H9 (cell line): Measurements from ENCODE around the gene NUDT22. TPM values are rescaled to one million over a fixed set of nuclear protein-coding genes. Genes with fewer than 3 reads are reported as not detected.

Experiments
- DNase-seq: peaks from one replicate; pipeline ENCODE4 v3.0.0-alpha.2; 2017
- H2AFZ ChIP-seq: one replicate; pipeline ENCODE4 v1.6.1; 2013; ENCODE audit warnings: mild to moderate bottlenecking, low read length, control low read depth, moderate library complexity
- H2AK5ac ChIP-seq: 2 replicates; pipeline ENCODE4 v1.6.1; 2013; ENCODE audit warnings: low read length, control low read depth, mixed read lengths; ENCODE audit not compliant: insufficient read length
- H2BK120ac ChIP-seq: one replicate; pipeline ENCODE4 v1.6.1; 2013; ENCODE audit warnings: low read depth, mild to moderate bottlenecking, low read length, control low read depth, inconsistent platforms; ENCODE audit not compliant: poor library complexity, severe bottlenecking
- H2BK12ac ChIP-seq: 2 replicates; pipeline ENCODE4 v1.6.1; 2013; ENCODE audit warnings: low read length, control low read depth, mixed read lengths, low read depth; ENCODE audit not compliant: insufficient read length
- H2BK15ac ChIP-seq: 2 replicates; pipeline ENCODE4 v1.6.1; 2013; ENCODE audit warnings: low read depth, low read length, control low read depth
- H2BK20ac ChIP-seq: one replicate; pipeline ENCODE4 v1.6.1; 2013; ENCODE audit warnings: low read depth, mild to moderate bottlenecking, low read length, control low read depth, inconsistent platforms; ENCODE audit not compliant: poor library complexity, severe bottlenecking
- H2BK5ac ChIP-seq: 2 replicates; pipeline ENCODE4 v1.6.1; 2013; ENCODE audit warnings: low read length, control low read depth, mixed read lengths; ENCODE audit not compliant: insufficient read length
- H3K14ac ChIP-seq: 2 replicates; pipeline ENCODE4 v1.6.1; 2013; ENCODE audit warnings: low read length, control low read depth; ENCODE audit not compliant: insufficient read depth
- H3K18ac ChIP-seq: 2 replicates; pipeline ENCODE4 v1.6.1; 2013; ENCODE audit warnings: low read depth, mild to moderate bottlenecking, mixed read lengths, low read length, control low read depth; ENCODE audit not compliant: insufficient read length
- H3K23ac ChIP-seq: 2 replicates; pipeline ENCODE4 v1.6.1; 2013; ENCODE audit warnings: low read length, control low read depth, mixed read lengths, low read depth; ENCODE audit not compliant: insufficient read length
- H3K23me2 ChIP-seq: 2 replicates; pipeline ENCODE4 v1.6.1; 2013; ENCODE audit warnings: low read depth, mild to moderate bottlenecking, mixed read lengths, low read length, control low read depth; ENCODE audit not compliant: insufficient read length, poor library complexity, severe bottlenecking
- H3K27ac ChIP-seq: 2 replicates; pipeline ENCODE4 v1.5.1; 2013; ENCODE audit warnings: low read length, control low read depth, mixed read lengths, low read depth; ENCODE audit not compliant: insufficient read length
- H3K27me3 ChIP-seq: 2 replicates; pipeline ENCODE4 v1.6.1; 2013; ENCODE audit warnings: low read length, control low read depth, inconsistent platforms; ENCODE audit not compliant: insufficient read depth
- H3K4ac ChIP-seq: 2 replicates; pipeline ENCODE4 v1.6.1; 2013; ENCODE audit warnings: low read depth, mild to moderate bottlenecking, control low read depth, inconsistent platforms, low read length, moderate library complexity
- H3K4me1 ChIP-seq: 2 replicates; pipeline ENCODE4 v1.6.1; 2013; ENCODE audit warnings: low read length, control low read depth, inconsistent platforms; ENCODE audit not compliant: insufficient read depth
- H3K4me2 ChIP-seq: 2 replicates; pipeline ENCODE4 v1.6.1; 2013; ENCODE audit warnings: low read length, control low read depth, mixed read lengths; ENCODE audit not compliant: insufficient read length, insufficient read depth
- H3K56ac ChIP-seq: 2 replicates; pipeline ENCODE4 v1.6.1; 2013; ENCODE audit warnings: low read depth, mild to moderate bottlenecking, mixed read lengths, low read length, control low read depth; ENCODE audit not compliant: insufficient read length
- H3K79me1 ChIP-seq: 2 replicates; pipeline ENCODE4 v1.6.1; 2013; ENCODE audit warnings: low read depth, mild to moderate bottlenecking, moderate library complexity, low read length, control low read depth, inconsistent platforms; ENCODE audit not compliant: insufficient read depth, poor library complexity, severe bottlenecking
- H3K79me2 ChIP-seq: 2 replicates; pipeline ENCODE4 v1.6.1; 2013; ENCODE audit warnings: low read length, control low read depth, inconsistent platforms; ENCODE audit not compliant: insufficient read depth
- H3K9ac ChIP-seq: 2 replicates; pipeline ENCODE4 v1.6.1; 2013; ENCODE audit warnings: low read length, control low read depth, mixed read lengths; ENCODE audit not compliant: insufficient read length; ENCODE audit errors: extremely low read depth
- H3K9me3 ChIP-seq: one replicate; pipeline ENCODE4 v1.6.1; 2013; ENCODE audit warnings: low read depth, low read length, inconsistent platforms; ENCODE audit not compliant: control insufficient read depth
- H3T11ph ChIP-seq: one replicate; pipeline ENCODE4 v1.6.1; 2013; ENCODE audit warnings: mild to moderate bottlenecking, low read length, control low read depth, inconsistent platforms
- H4K20me1 ChIP-seq: one replicate; pipeline ENCODE4 v1.6.1; 2013; ENCODE audit not compliant: control insufficient read depth, insufficient read length, insufficient read depth
- H4K5ac ChIP-seq: 2 replicates; pipeline ENCODE4 v1.6.1; 2013; ENCODE audit warnings: low read depth, mild to moderate bottlenecking, mixed read lengths, low read length, control low read depth; ENCODE audit not compliant: insufficient read length
- H4K8ac ChIP-seq: replicated peaks from 2 replicates; pipeline ENCODE4 v1.6.1; 2013; ENCODE audit warnings: low read length, control low read depth, mixed read lengths, low read depth; ENCODE audit not compliant: insufficient read length
- H4K91ac ChIP-seq: 2 replicates; pipeline ENCODE4 v1.6.1; 2013; ENCODE audit warnings: low read depth, mild to moderate bottlenecking, moderate library complexity, mixed read lengths, low read length, control low read depth; ENCODE audit not compliant: insufficient read length
- H3K27ac Mint-ChIP-seq, 3 experiments: 2 replicates in 2 of 3; 3 replicates in 1 of 3; pipeline ENCODE4 v1.8.0; 2020 to 2021; ENCODE audit warnings: mixed read lengths in 3 of 3, mild to moderate bottlenecking in 1 of 3, moderate library complexity in 1 of 3
- H3K27me3 Mint-ChIP-seq: 2 replicates; pipeline ENCODE4 v1.8.0; 2021; ENCODE audit warnings: low read depth, mild to moderate bottlenecking, moderate library complexity, mixed read lengths
- H3K36me3 Mint-ChIP-seq, 3 experiments: 2 replicates in 2 of 3; 3 replicates in 1 of 3; pipeline ENCODE4 v1.8.0; 2020 to 2021; ENCODE audit warnings: low read depth in 3 of 3, mixed read lengths in 3 of 3; ENCODE audit not compliant: insufficient read depth in 1 of 3
- H3K4me1 Mint-ChIP-seq, 2 experiments: 2 replicates each; pipeline ENCODE4 v1.8.0; 2020; ENCODE audit warnings: mixed read lengths in 2 of 2
- H3K4me3 Mint-ChIP-seq, 2 experiments: 2 replicates in 1 of 2; 3 replicates in 1 of 2; pipeline ENCODE4 v1.8.0; 2020 to 2021; ENCODE audit warnings: mild to moderate bottlenecking in 2 of 2, mixed read lengths in 2 of 2, moderate library complexity in 1 of 2
- H3K9me3 Mint-ChIP-seq, 2 experiments: 2 replicates in 1 of 2; 3 replicates in 1 of 2; pipeline ENCODE4 v1.8.0; 2020; ENCODE audit warnings: mild to moderate bottlenecking in 2 of 2, mixed read lengths in 2 of 2, moderate library complexity in 1 of 2
- CTCF ChIP-seq: fragments of 200-600 bp; sonication (generic); conservative IDR thresholded peaks from 3 replicates; pipeline ENCODE4 v1.8.0; 2021; ENCODE audit warnings: antibody characterized with exemption, mild to moderate bottlenecking
- WGBS: extraction: QIAGEN DNeasy Blood & Tissue Kit; methylation state at CpG from one replicate; pipeline ENCODE4 v1.1.7; 2013; ENCODE audit warnings: missing lambda C conversion rate, low lambda C conversion rate, mixed read lengths; ENCODE audit not compliant: insufficient read length; ENCODE audit errors: extremely low coverage; 5-methylcytosine and 5-hydroxymethylcytosine counted together
- total RNA-seq: library from RNA; stranded (reverse); gene quantifications from 2 replicates; pipeline ENCODE4 v1.2.1, GENCODE V29; 2021

The NUDT22 gene
- total RNA-seq, 1 experiment from 2014 or later = 39.6 TPM

- Mint-ChIP-seq H3K27ac (no peak overlapping the region; a peak in 1 of 7 replicates), H3K36me3 (peaks cover 60 to 80% (median 74%) of the 10 kb centered on the region in 3 experiments; a peak in 6 of 7 replicates), H3K9me3 (no peaks in the 10 kb centered on the region), H3K4me3 (no peak overlapping the region), H3K4me1 (0 out of 4 replicates have a peak, but pooled peaks cover 0 to 3% of the 10 kb centered on the region in 2 experiments), H3K27me3 (no peaks in the 10 kb centered on the region)
- Histone ChIP-seq H2AK5ac (no peak overlapping the region), H3K79me1 (peaks cover 5% of the 10 kb centered on the region), H2BK12ac (no peak overlapping the region), H4K20me1 (peaks cover 3% of the 10 kb centered on the region), H3K23ac (no peak overlapping the region), H3K4ac (no peak overlapping the region), H3T11ph (no peak overlapping the region), H2BK15ac (no peak overlapping the region), H3K4me2 (no peak overlapping the region), H3K23me2 (no peaks in the 10 kb centered on the region), H3K27me3 (no peaks in the 10 kb centered on the region), H3K56ac (no peak overlapping the region), H4K8ac (no peak overlapping the region), H3K27ac (no peak overlapping the region), H3K18ac (no peak overlapping the region), H2BK20ac (no peak overlapping the region), H3K9ac (no peak overlapping the region), H3K9me3 (no peaks in the 10 kb centered on the region), H4K91ac (no peak overlapping the region), H2AFZ (no peak overlapping the region), H3K14ac (no peak overlapping the region), H2BK120ac (no peak overlapping the region), H3K79me2 (peaks cover 21% of the 10 kb centered on the region; the same call in 1 of the 2 replicates), H2BK5ac (no peak overlapping the region), H3K4me1 (no peaks in the 10 kb centered on the region), H4K5ac (no peak overlapping the region)
- no peak for DNase-seq
- no CpG with 5 or more reads among the region's 5 CpGs for WGBS
- TF ChIP-seq CTCF = no peak
Measured at GRCh38 chr11:64192434-64192833, 33.6 kb upstream of the NUDT22 start.
